ENCODE results near the gene KIAA1549. TPM values are rescaled to one million over a fixed set of nuclear protein-coding genes. Genes with fewer than 3 reads are reported as not detected.

The KIAA1549 gene
- total RNA-seq, 1 experiment from 2014 or later = 26.6 TPM

- Histone ChIP-seq H3F3A (ENCODE audit: insufficient read depth, low read depth) (peaks cover 3% of the 10 kb centered on the region; the same call in 1 of the 2 replicates), H3K4me1 (replicated peaks; ENCODE audit: insufficient read depth) (no peaks in the 10 kb centered on the region), H3K79me2 (ENCODE audit: low read depth) (no peaks in the 10 kb centered on the region), H3K27ac (no peak overlapping the region), H3K36me3 (ENCODE audit: low read depth) (no peaks in the 10 kb centered on the region), H3K4me2 (no peak overlapping the region), H3K4me3 (no peak overlapping the region), H3K27me3 (ENCODE audit: insufficient read depth, low read depth) (no peaks in the 10 kb centered on the region), H2AFZ (no peak overlapping the region), H4K20me1 (ENCODE audit: insufficient read depth) (no peaks in the 10 kb centered on the region), H3K9me2 (ENCODE audit: insufficient read depth) (no peaks in the 10 kb centered on the region), H3K9me3 (ENCODE audit: insufficient read depth, low read depth) (no peaks in the 10 kb centered on the region)
- ChIA-PET CTCF (no interaction called here), POLR2A (ENCODE audit: unreplicated experiment) (interaction anchor here (0.7 kb wide), 1 partner anchor 30 kb away, joined by 11 read pairs; no protein-coding TSS in a partner anchor)
- no peak for DNase-seq
- intact Hi-C loops (cut with micrococcal nuclease; ENCODE audit: unreplicated experiment) = no loop called here
- BruUV-seq (replicated peaks) = no TSS peak
- TF ChIP-seq EZH2 (IDR thresholded peaks at IDR 0.05; ENCODE audit: low read depth) (no peak), CTCF (conservative IDR thresholded peaks at IDR 0.05) (no peak)
These were observed 73.3 kb downstream of the KIAA1549 start for GRCh38 chr7:138907850-138908249.

GRCh38 chr7:138907201-138907847 is 73.9 kb downstream of the KIAA1549 start:
- no peak for DNase-seq
- ChIA-PET POLR2A (ENCODE audit: unreplicated experiment) (interaction anchor here (0.6 kb wide), 1 partner anchor 967 kb away, joined by 4 read pairs; no protein-coding TSS in a partner anchor), CTCF (no interaction called here)
- peaks cover 3% of the 10 kb centered on the region; the same call in 1 of the 2 replicates for H3F3A ChIP-seq (ENCODE audit: insufficient read depth, low read depth)
- H3K27ac ChIP-seq = no peak overlapping the region
- H3K4me3 ChIP-seq = no peak overlapping the region
- no peak overlapping the region for H3K4me2 ChIP-seq
- no peak for TF ChIP-seq EZH2 (IDR thresholded peaks at IDR 0.05; ENCODE audit: low read depth)
- TF ChIP-seq CTCF (conservative IDR thresholded peaks at IDR 0.05) = no peak
- no peak overlapping the region for H2AFZ ChIP-seq
- H4K20me1 ChIP-seq (ENCODE audit: insufficient read depth) = no peaks in the 10 kb centered on the region
- intact Hi-C loops (cut with micrococcal nuclease; ENCODE audit: unreplicated experiment) = no loop called here
- no peaks in the 10 kb centered on the region for H3K36me3 ChIP-seq (ENCODE audit: low read depth)
- no peaks in the 10 kb centered on the region for H3K9me2 ChIP-seq (ENCODE audit: insufficient read depth)
- BruUV-seq (replicated peaks) = no TSS peak
- no peaks in the 10 kb centered on the region for H3K9me3 ChIP-seq (ENCODE audit: insufficient read depth, low read depth)
- H3K27me3 ChIP-seq (ENCODE audit: insufficient read depth, low read depth) = no peaks in the 10 kb centered on the region
- no peaks in the 10 kb centered on the region for H3K79me2 ChIP-seq (ENCODE audit: low read depth)
- no peaks in the 10 kb centered on the region for H3K4me1 ChIP-seq (replicated peaks; ENCODE audit: insufficient read depth)

GRCh38 chr7:138903859-138904435 is 77.2 kb downstream of the KIAA1549 start:
- Histone ChIP-seq H3K9me3 (ENCODE audit: insufficient read depth, low read depth) (no peaks in the 10 kb centered on the region; the same call in 1 of the 2 replicates), H4K20me1 (ENCODE audit: insufficient read depth) (no peaks in the 10 kb centered on the region), H3K27ac (no peak overlapping the region), H3K79me2 (ENCODE audit: low read depth) (no peaks in the 10 kb centered on the region), H3K9me2 (ENCODE audit: insufficient read depth) (no peaks in the 10 kb centered on the region), H2AFZ (no peak overlapping the region), H3K4me3 (no peak overlapping the region), H3K36me3 (ENCODE audit: low read depth) (0 out of 2 replicates have a peak, but pooled peaks cover 15% of the 10 kb centered on the region), H3K27me3 (ENCODE audit: insufficient read depth, low read depth) (no peaks in the 10 kb centered on the region), H3F3A (ENCODE audit: insufficient read depth, low read depth) (peaks cover 8% of the 10 kb centered on the region; the same call in 1 of the 2 replicates), H3K4me1 (replicated peaks; ENCODE audit: insufficient read depth) (peaks cover 7% of the 10 kb centered on the region), H3K4me2 (no peak overlapping the region)
- intact Hi-C loops (cut with micrococcal nuclease; ENCODE audit: unreplicated experiment) = no loop called here
- TF ChIP-seq CTCF (conservative IDR thresholded peaks at IDR 0.05) (no peak), EZH2 (IDR thresholded peaks at IDR 0.05; ENCODE audit: low read depth) (no peak)
- BruUV-seq (replicated peaks) = no TSS peak
- DNase-seq = no peak
- POLR2A ChIA-PET (ENCODE audit: unreplicated experiment) = no interaction called here
- CTCF ChIA-PET = no interaction called here
